Neutrophil (primary cell): ENCODE results near the gene ERG.

Source experiments
- H3K27ac ChIP-seq: fragments of 200-600 bp; sonication (generic); 2 replicates; pipeline ENCODE4 v1.5.1; 2016; ENCODE audit warnings: mild to moderate bottlenecking, moderate library complexity
- H3K27me3 ChIP-seq: fragments of 200-600 bp; sonication (generic); 2 replicates; pipeline ENCODE4 v1.6.0; 2016; ENCODE audit warnings: mild to moderate bottlenecking
- H3K36me3 ChIP-seq: fragments of 200-600 bp; sonication (generic); 2 replicates; pipeline ENCODE4 v1.5.1; 2017
- H3K4me1 ChIP-seq, 2 experiments: fragments of 200-600 bp in 1 of 2; sonication (generic) in 1 of 2; 1 replicate in 1 of 2; 2 replicates in 1 of 2; pipeline versions ENCODE4 v1.5.1 to v1.6.1; 2013 to 2016; ENCODE audit warnings: low read depth in 1 of 2, low read length in 1 of 2, mild to moderate bottlenecking in 1 of 2, moderate library complexity in 1 of 2; ENCODE audit not compliant: control insufficient read depth in 1 of 2, insufficient read depth in 1 of 2
- H3K4me3 ChIP-seq, 2 experiments: fragments of 200-600 bp in 1 of 2; sonication (generic) in 1 of 2; 1 replicate in 1 of 2; 2 replicates in 1 of 2; pipeline ENCODE4 v1.5.1; 2013 to 2016; ENCODE audit warnings: low read depth in 1 of 2, low read length in 1 of 2, mild to moderate bottlenecking in 1 of 2, moderate library complexity in 1 of 2
- H3K9me3 ChIP-seq: fragments of 200-600 bp; sonication (generic); 2 replicates; pipeline ENCODE4 v1.5.1; 2016
- TF ChIP-seq, protein P1 (sequence below): fragments of 200-600 bp; sonication (generic); IDR thresholded peaks from 2 replicates; pipeline ENCODE4 v1.5.1; 2016; ENCODE audit warnings: antibody characterized with exemption

The ERG gene

DNA sequence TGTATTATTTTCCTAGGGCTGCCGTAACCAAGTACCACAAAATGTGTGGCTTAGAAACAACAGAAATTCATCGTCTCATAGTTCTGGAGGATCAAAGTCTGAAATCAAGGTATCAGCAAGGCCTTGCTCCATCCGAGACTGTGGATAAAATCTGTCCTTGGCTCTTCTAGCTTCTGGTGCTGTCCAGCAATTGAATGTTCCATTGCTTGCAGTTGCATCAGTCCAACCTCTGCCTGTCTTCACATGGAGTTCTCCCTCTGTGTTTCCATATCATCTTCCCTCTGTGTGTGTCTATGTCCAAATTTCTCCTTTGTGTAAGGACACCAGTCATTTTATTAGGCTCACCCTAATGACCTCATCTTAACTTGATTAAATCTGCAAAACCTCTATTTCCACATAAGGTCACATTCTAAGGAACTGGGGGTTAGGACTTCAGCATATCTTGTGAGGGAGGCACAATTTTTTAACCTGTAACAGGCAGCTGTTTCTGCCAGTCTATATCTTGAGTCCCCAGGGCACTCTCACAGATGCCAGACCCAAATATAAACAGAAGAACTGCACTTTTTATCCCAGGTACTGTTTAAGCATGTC is 84.2 kb downstream of the ERG start:
- Histone ChIP-seq H3K36me3 (no peaks in the 10 kb centered on the region), H3K4me3 (no peak overlapping the region), H3K4me1 (peaks cover 64 to 67% of the 10 kb centered on the region in 2 experiments), H3K27ac (peak overlapping the region; percentile 79), H3K27me3 (no peaks in the 10 kb centered on the region), H3K9me3 (no peaks in the 10 kb centered on the region)
- TF ChIP-seq, protein P1, sequence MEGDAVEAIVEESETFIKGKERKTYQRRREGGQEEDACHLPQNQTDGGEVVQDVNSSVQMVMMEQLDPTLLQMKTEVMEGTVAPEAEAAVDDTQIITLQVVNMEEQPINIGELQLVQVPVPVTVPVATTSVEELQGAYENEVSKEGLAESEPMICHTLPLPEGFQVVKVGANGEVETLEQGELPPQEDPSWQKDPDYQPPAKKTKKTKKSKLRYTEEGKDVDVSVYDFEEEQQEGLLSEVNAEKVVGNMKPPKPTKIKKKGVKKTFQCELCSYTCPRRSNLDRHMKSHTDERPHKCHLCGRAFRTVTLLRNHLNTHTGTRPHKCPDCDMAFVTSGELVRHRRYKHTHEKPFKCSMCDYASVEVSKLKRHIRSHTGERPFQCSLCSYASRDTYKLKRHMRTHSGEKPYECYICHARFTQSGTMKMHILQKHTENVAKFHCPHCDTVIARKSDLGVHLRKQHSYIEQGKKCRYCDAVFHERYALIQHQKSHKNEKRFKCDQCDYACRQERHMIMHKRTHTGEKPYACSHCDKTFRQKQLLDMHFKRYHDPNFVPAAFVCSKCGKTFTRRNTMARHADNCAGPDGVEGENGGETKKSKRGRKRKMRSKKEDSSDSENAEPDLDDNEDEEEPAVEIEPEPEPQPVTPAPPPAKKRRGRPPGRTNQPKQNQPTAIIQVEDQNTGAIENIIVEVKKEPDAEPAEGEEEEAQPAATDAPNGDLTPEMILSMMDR: no peak

DNA sequence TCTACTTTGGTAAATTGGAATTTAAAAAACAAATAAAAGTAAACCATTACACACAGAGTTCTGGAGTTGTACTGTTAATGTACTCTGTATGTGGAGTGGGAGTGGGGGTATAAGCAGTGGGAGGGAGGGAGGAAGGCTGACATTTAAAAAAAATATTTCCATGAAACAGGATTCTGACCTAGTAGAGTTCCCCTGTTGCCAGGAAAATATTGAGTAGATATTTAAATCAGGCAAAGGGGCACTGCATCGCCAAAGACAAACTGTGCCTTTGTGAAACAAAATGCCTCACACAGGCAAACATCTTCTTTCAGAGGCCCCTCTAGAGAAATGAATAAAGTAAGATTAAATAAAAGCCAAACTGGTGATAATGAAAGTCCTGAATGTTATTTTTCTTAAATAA is 87.8 kb downstream of the ERG start:
- Histone ChIP-seq H3K27me3 (no peaks in the 10 kb centered on the region), H3K36me3 (no peaks in the 10 kb centered on the region), H3K4me3 (no peak overlapping the region), H3K9me3 (no peaks in the 10 kb centered on the region), H3K4me1 (peaks cover 44 to 46% of the 10 kb centered on the region in 2 experiments), H3K27ac (peak overlapping the region; percentile 30)
- TF ChIP-seq, protein P1: no peak

DNA sequence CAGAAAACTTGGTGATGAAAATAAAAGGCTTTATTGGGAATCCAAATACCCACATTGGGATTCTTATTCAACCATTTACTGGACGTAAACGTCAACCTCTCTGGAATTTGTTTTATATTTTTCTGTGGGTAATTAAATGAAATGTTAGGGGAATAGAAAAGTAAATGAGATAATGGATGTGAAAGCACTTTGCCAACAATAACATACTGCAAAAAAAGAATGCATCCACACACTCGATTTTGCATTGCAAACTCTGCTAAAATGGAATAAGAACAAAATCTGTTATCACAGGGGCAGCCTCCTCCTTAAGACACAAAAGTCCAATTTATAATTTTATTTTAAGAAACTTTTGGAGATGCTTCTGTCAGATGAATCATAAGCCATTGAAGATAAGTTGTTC is 88.4 kb downstream of the ERG start:
- Histone ChIP-seq H3K4me3 (no peak overlapping the region), H3K27me3 (no peaks in the 10 kb centered on the region), H3K27ac (no peak overlapping the region), H3K9me3 (no peaks in the 10 kb centered on the region), H3K36me3 (no peaks in the 10 kb centered on the region), H3K4me1 (peaks cover 38 to 42% of the 10 kb centered on the region in 2 experiments)
- TF ChIP-seq, protein P1: no peak

DNA sequence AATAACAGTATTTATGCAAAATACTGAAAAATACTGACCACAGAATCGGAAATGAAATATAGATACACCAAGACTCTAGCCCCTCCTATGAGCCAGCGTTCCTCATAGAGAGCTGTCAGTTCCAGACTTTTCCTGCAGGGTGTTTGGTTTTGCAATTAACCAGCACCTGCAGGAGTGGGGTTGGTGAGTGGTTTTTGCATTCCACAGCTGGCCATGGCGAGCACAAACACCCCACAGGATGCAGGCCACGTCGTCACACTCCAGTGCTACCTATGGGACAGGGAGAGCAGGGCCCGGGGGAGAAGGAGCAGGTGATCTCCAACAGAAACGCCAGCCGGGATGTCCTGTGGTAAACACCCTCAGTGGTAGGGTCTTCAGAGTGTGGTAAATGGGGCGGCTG is 94.1 kb downstream of the ERG start:
- no peak overlapping the region for H3K4me3 ChIP-seq
- H3K9me3 ChIP-seq: no peaks in the 10 kb centered on the region
- H3K27me3 ChIP-seq: no peaks in the 10 kb centered on the region
- H3K4me1 ChIP-seq: peaks cover 36 to 43% of the 10 kb centered on the region in 2 experiments
- TF ChIP-seq, protein P1: no peak
- H3K27ac ChIP-seq: peak overlapping the region; percentile 48
- peaks cover 5% of the 10 kb centered on the region for H3K36me3 ChIP-seq

DNA sequence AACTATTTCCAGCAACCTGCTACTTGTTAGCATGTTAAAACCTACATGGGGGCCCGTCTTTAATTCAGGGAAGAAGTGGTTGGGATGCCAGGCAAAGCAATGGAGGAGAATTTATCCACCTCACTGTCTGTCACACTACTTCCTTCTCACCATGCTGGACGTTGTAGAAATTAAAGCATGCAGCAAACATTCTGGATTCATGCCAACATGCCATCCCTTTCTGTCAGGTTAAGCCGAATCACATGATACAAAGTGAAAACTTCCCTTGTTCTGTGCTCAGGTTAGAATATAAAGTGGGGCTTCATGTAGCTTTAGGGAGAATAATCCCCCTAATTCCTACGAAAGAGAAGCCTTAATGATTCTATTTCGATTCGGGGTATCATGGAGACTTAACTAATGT is 95.5 kb downstream of the ERG start:
- TF ChIP-seq, protein P1: no peak
- Histone ChIP-seq H3K36me3 (peaks cover 13% of the 10 kb centered on the region), H3K4me1 (peaks cover 23 to 33% of the 10 kb centered on the region in 2 experiments), H3K27me3 (no peaks in the 10 kb centered on the region), H3K9me3 (no peaks in the 10 kb centered on the region), H3K4me3 (no peak overlapping the region), H3K27ac (peak overlapping the region; percentile 21)
